Erythroblast (primary cell): ENCODE measurements around the gene HDAC10.

Experiments
- GATA1 ChIP-seq: IDR thresholded peaks from 2 replicates; pipeline ENCODE4 v1.6.1; 2011; ENCODE audit warnings: low read depth, mild to moderate bottlenecking, control low read depth, low read length, moderate library complexity
- POLR2A ChIP-seq: IDR thresholded peaks from 2 replicates; pipeline ENCODE4 v1.6.1; 2011; ENCODE audit warnings: mild to moderate bottlenecking, low read length

DNA sequence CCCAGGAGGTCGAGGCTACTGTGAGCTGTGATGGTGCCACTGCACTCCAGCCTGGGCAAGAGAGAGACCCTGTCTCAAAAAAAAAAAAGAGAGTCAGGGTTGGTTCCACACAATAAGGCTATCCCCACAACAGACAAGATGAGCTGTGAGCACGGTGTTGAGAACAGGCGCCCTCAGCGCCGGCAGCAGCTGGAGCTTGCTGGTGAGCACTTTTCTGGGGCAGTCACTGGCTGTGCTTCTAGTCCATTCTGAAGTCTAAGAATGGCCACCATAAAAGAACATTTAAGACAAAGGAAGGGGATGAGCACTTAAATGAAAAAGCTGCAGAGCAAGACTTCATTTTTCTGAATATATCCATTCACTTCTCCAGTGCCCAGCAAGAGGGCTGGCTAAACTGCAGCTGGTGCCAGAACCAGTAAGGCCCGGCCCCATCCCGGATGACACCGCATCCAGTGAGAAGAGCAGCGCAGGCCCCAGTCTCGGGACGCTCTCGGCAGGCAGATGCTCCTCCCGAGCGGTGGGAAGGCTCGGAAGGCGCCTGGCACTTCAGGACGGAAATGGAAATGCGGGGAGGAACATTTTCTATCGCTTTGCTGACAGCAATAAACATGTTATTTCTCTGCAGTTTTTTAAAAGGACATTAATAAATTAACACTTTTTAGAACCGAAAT, 18.4 kb downstream of the HDAC10 start:
- TF ChIP-seq POLR2A: no peak
- TF ChIP-seq GATA1: no peak
